Ovary (tissue), 3 donors: Measurements from ENCODE around the gene PERP.

Source experiments
- CTCF ChIP-seq, 3 donors: fragments of 450-650 bp in 2 of 3; fragments of 200-600 bp in 1 of 3; IDR thresholded peaks; one replicate each; pipeline versions ENCODE4 v1.5.1 to v1.8.0; 2016 to 2022; ENCODE audit warnings: antibody characterized with exemption in 3 of 3, mild to moderate bottlenecking in 1 of 3
- EP300 ChIP-seq: sonication (generic); formaldehyde crosslinking; IDR thresholded peaks from one replicate; pipeline ENCODE4 v1.6.1; 2017; ENCODE audit warnings: antibody characterized with exemption
- donor health status: DM: no; HTN: no; CAD: no.

- TF ChIP-seq CTCF (IDR thresholded peaks at IDR 0.05) (no peak), EP300 (no peak)
These were observed 3.0 kb upstream of the PERP start for GRCh38 chr6:138110229-138110628.
